Myometrial cell (primary cell): Measurements from ENCODE around the gene UNC50. TPM values are rescaled to one million over a fixed set of nuclear protein-coding genes. Genes with fewer than 3 reads are reported as not detected.

Experiments used
- total RNA-seq: library from RNA; depleted of rRNA; stranded (reverse); fragments of >200 nt; gene quantifications from 2 replicates; pipeline ENCODE4 v1.2.3, GENCODE V29; 2015

UNC50 gene, protein sequence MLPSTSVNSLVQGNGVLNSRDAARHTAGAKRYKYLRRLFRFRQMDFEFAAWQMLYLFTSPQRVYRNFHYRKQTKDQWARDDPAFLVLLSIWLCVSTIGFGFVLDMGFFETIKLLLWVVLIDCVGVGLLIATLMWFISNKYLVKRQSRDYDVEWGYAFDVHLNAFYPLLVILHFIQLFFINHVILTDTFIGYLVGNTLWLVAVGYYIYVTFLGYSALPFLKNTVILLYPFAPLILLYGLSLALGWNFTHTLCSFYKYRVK
- total RNA-seq = 51.9 and 59.7 TPM in 2 replicates

DNA sequence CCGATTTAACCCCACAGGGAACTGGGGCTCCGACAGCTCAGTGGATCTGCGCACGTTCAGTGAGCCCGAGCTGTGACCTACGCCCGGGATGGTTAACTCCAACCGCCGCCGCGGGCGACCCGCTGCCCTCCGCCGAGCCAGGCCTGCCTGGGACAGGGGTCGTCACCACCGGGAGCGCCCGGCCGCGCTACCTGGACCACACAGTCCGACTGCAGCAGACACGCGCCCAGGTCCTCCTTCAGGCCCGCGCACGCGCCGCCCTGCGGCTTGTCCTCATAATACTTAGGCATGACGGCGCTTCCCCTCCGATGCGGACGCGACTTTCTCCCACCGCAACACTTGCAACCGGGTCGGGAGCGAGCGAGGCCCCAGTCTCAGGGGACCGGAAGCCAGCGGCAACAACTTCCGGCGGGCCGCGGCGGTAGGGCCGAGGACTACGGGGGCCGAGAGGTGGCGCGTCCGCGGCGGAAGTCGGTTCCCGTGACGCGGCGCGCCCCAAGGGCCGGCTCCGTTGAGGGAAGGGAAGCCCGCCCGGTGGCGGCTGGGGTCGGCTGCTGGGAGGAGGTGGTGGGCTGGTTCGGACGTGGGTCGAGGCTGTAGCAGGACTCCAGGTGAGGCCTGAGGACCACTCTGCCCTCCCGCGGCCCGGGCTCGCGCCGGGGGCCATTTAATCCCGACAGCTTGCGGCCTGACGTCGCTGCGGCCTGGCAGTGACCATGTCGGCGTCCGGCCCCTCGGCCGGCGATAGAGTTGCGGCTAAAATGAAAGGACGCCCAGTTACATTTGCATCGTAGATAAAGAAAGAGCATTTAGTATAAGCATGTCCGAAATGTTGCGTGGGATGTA is at the start of gene UNC50, which contains the start of gene COA5:
TSS of gene UNC50 (plus strand) at position 474 of the 846 bp plus-strand sequence. CDS start 1,171 bp downstream, outside the sequence.
TSS of gene COA5 (minus strand) at position 397 of the 846 bp plus-strand sequence. CDS start at position 290, 107 bp downstream.

Other genes starting within 250 kb of the UNC50 start
- 17.4 and 21.6 TPM in 2 replicates for gene INPP4A, start 163.7 kb upstream of the UNC50 start, total RNA-seq
- 20.9 and 29.4 TPM in 2 replicates for gene COA5, start 77 bp upstream of the UNC50 start, total RNA-seq
- under 0.01 TPM in 1 of 2 replicates, not detected in the other for gene MGAT4A, start 122.5 kb downstream of the UNC50 start, total RNA-seq